WTC11 (cell line): ENCODE measurements around the gene WSB1. TPM values are rescaled to one million over a fixed set of nuclear protein-coding genes. Genes with fewer than 3 reads are reported as not detected.

Source experiments
- ATAC-seq: fragments of 200-7000 bp; cut with Tn5 transposase; 2 replicates; pipeline ENCODE4 v1.10.0; 2021; ENCODE audit warnings: mild to moderate bottlenecking, moderate library complexity
- CTCF ChIA-PET: fragments of 300-600 bp; sonication (Branson Sonifier 250); formaldehyde crosslinking; loops from one replicate; lab custom pipeline; 2021; ENCODE audit warnings: antibody characterized with exemption; lab: Charles Lee
- POLR2A ChIA-PET: fragments of 350-600 bp; sonication (Branson Sonifier 250); formaldehyde crosslinking; loops from one replicate; lab custom pipeline; 2021; ENCODE audit warnings: antibody characterized with exemption; lab: Charles Lee
- DNase-seq: peaks from one replicate; pipeline ENCODE4 v3.0.0; 2021; ENCODE audit warnings: low spot score
- H3K27ac Mint-ChIP-seq: 2 replicates; pipeline ENCODE4 v1.8.0; 2021; ENCODE audit warnings: mixed read lengths
- H3K27me3 Mint-ChIP-seq: 2 replicates; pipeline ENCODE4 v1.8.0; 2021; ENCODE audit warnings: low read depth, mild to moderate bottlenecking, moderate library complexity, mixed read lengths
- H3K36me3 Mint-ChIP-seq: 2 replicates; pipeline ENCODE4 v1.8.0; 2021; ENCODE audit warnings: mixed read lengths
- H3K4me1 Mint-ChIP-seq: 2 replicates; pipeline ENCODE4 v1.8.0; 2022; ENCODE audit warnings: mixed read lengths
- H3K4me3 Mint-ChIP-seq: 2 replicates; pipeline ENCODE4 v1.8.0; 2021; ENCODE audit warnings: mild to moderate bottlenecking, moderate library complexity, mixed read lengths
- H3K9me3 Mint-ChIP-seq: 2 replicates; pipeline ENCODE4 v1.8.0; 2021; ENCODE audit warnings: mixed read lengths
- ATF1 ChIP-seq: sonication (generic); formaldehyde crosslinking; IDR thresholded peaks from 2 replicates; pipeline ENCODE4 v1.8.1; 2023; ENCODE audit warnings: mild to moderate bottlenecking, moderate library complexity, missing genetic modification reagents
- CREB1 ChIP-seq: sonication (generic); formaldehyde crosslinking; IDR thresholded peaks from 2 replicates; pipeline ENCODE4 v1.8.0; 2023; ENCODE audit warnings: mild to moderate bottlenecking, missing genetic modification reagents
- EMX1 ChIP-seq: fragments of 250-450 bp; sonication (Bioruptor Pico); IDR thresholded peaks from 2 replicates; pipeline ENCODE4 v1.8.0; 2021; ENCODE audit warnings: mild to moderate bottlenecking
- FOXK1 ChIP-seq: sonication (generic); formaldehyde crosslinking; IDR thresholded peaks from 2 replicates; pipeline ENCODE4 v1.8.0; 2022; ENCODE audit warnings: mild to moderate bottlenecking, moderate library complexity, missing genetic modification reagents
- IRF2 ChIP-seq: sonication (generic); formaldehyde crosslinking; IDR thresholded peaks from 2 replicates; pipeline ENCODE4 v1.8.0; 2022; ENCODE audit warnings: low read depth, missing genetic modification reagents, borderline replicate concordance
- JUN ChIP-seq: sonication (generic); formaldehyde crosslinking; IDR thresholded peaks from 2 replicates; pipeline ENCODE4 v1.8.0; 2023; ENCODE audit warnings: mild to moderate bottlenecking, missing genetic modification reagents
- TEAD4 ChIP-seq: sonication (generic); formaldehyde crosslinking; IDR thresholded peaks from 2 replicates; pipeline ENCODE4 v1.8.0; 2022; ENCODE audit warnings: mild to moderate bottlenecking, missing genetic modification reagents
- TP53 ChIP-seq: sonication (generic); formaldehyde crosslinking; IDR thresholded peaks from 2 replicates; pipeline ENCODE4 v1.8.1; 2023; ENCODE audit warnings: mild to moderate bottlenecking, missing genetic modification reagents
- ZNF219 ChIP-seq: sonication (generic); formaldehyde crosslinking; IDR thresholded peaks from 2 replicates; pipeline ENCODE4 v1.8.0; 2023; ENCODE audit warnings: missing genetic modification reagents, mild to moderate bottlenecking, borderline replicate concordance
- total RNA-seq: library from RNA; stranded (reverse); gene quantifications from 3 replicates; pipeline ENCODE4 v1.2.3, GENCODE V29; 2021
- TF ChIP-seq, protein P1 (sequence below): sonication (generic); formaldehyde crosslinking; IDR thresholded peaks from 2 replicates; pipeline ENCODE4 v1.8.0; 2022; ENCODE audit warnings: mild to moderate bottlenecking, missing genetic modification reagents
- TF ChIP-seq, protein P2 (sequence below): fragments of 250-450 bp; sonication (Bioruptor Pico); IDR thresholded peaks from 2 replicates; pipeline ENCODE4 v1.9.0; 2021; ENCODE audit warnings: mild to moderate bottlenecking, borderline replicate concordance
- TF ChIP-seq, protein P3 (sequence below): sonication (generic); formaldehyde crosslinking; IDR thresholded peaks from 2 replicates; pipeline ENCODE4 v1.8.0; 2023; ENCODE audit warnings: mild to moderate bottlenecking, missing genetic modification reagents
- TF ChIP-seq, protein P4 (sequence below): sonication (generic); formaldehyde crosslinking; IDR thresholded peaks from 2 replicates; pipeline ENCODE4 v1.8.1; 2023; ENCODE audit warnings: mild to moderate bottlenecking, missing genetic modification reagents
- TF ChIP-seq, protein P5 (sequence below): sonication (generic); formaldehyde crosslinking; IDR thresholded peaks from 2 replicates; pipeline ENCODE4 v1.8.0; 2022; ENCODE audit warnings: mild to moderate bottlenecking, missing genetic modification reagents
- TF ChIP-seq, protein P6 (sequence below): sonication (generic); formaldehyde crosslinking; IDR thresholded peaks from 2 replicates; pipeline ENCODE4 v1.8.0; 2022; ENCODE audit warnings: mild to moderate bottlenecking, missing genetic modification reagents

WSB1 gene
- total RNA-seq, 1 experiment from 2014 or later: 167 TPM

DNA sequence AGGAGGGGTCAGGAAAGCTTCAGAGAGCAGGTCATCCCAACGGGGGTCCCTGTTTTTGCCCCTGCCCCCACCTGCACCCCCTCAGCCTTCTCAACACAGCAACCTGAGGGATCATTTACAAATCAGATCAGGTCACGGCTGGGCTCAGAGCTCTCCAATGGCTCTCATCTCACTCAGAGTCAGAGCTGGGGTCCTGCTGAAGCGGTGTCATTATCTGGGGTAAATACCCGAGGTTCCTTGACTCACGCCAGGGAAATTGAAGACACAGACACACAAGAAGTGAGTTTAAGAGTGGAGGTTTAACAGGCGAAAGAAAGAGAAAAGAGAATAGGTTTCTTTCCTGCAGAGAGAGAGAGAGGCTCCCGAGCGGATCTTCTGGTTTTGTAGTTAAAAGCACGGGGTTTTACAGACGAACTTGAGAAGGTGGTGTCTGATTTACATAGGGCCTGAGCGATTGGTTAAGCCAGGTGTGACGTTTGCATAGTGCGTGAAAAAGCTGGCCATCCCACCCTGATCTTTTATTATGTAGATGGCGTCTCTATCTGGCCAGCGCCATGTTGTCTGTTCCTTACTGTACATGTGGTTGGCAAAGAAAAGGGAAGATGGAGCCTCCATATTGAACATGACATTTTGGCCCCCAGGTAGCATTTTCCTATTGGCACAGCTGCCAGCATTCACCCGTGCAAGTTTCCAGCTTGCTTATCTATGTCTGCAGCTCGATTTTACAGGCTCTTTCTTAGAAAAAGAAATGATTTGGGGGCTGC is 51.4 kb downstream of the WSB1 start:
- ATAC-seq: peak; percentile 67
- peak overlapping the region; percentile 100 for H3K27ac Mint-ChIP-seq
- H3K9me3 Mint-ChIP-seq: no peaks in the 10 kb centered on the region
- DNase-seq: peak; percentile 72
- TF ChIP-seq IRF2 (CRISPR knock-in tag) (no peak), EMX1 (0 out of 2 replicates have a peak, but pooled peaks have one; percentile 38), JUN (CRISPR knock-in tag) (no peak)
- TF ChIP-seq, protein P1, sequence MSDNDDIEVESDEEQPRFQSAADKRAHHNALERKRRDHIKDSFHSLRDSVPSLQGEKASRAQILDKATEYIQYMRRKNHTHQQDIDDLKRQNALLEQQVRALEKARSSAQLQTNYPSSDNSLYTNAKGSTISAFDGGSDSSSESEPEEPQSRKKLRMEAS (CRISPR knock-in tag): peak; percentile 65
- TF ChIP-seq, protein P2, sequence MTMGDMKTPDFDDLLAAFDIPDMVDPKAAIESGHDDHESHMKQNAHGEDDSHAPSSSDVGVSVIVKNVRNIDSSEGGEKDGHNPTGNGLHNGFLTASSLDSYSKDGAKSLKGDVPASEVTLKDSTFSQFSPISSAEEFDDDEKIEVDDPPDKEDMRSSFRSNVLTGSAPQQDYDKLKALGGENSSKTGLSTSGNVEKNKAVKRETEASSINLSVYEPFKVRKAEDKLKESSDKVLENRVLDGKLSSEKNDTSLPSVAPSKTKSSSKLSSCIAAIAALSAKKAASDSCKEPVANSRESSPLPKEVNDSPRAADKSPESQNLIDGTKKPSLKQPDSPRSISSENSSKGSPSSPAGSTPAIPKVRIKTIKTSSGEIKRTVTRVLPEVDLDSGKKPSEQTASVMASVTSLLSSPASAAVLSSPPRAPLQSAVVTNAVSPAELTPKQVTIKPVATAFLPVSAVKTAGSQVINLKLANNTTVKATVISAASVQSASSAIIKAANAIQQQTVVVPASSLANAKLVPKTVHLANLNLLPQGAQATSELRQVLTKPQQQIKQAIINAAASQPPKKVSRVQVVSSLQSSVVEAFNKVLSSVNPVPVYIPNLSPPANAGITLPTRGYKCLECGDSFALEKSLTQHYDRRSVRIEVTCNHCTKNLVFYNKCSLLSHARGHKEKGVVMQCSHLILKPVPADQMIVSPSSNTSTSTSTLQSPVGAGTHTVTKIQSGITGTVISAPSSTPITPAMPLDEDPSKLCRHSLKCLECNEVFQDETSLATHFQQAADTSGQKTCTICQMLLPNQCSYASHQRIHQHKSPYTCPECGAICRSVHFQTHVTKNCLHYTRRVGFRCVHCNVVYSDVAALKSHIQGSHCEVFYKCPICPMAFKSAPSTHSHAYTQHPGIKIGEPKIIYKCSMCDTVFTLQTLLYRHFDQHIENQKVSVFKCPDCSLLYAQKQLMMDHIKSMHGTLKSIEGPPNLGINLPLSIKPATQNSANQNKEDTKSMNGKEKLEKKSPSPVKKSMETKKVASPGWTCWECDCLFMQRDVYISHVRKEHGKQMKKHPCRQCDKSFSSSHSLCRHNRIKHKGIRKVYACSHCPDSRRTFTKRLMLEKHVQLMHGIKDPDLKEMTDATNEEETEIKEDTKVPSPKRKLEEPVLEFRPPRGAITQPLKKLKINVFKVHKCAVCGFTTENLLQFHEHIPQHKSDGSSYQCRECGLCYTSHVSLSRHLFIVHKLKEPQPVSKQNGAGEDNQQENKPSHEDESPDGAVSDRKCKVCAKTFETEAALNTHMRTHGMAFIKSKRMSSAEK (CRISPR knock-in tag): peak; percentile 50; the same call in 1 of the 2 replicates
- no peaks in the 10 kb centered on the region for H3K36me3 Mint-ChIP-seq
- peaks cover 53% of the 10 kb centered on the region for H3K4me1 Mint-ChIP-seq
- POLR2A ChIA-PET: interaction anchor here (0.5 to 2.7 kb wide), 6 partner anchors 10 to 68 kb away, joined by 3 to 18 read pairs (median 10); partner anchors contain the start of gene WSB1
- H3K4me3 Mint-ChIP-seq: peak overlapping the region; percentile 85
- H3K27me3 Mint-ChIP-seq: no peaks in the 10 kb centered on the region
- CTCF ChIA-PET: interaction anchor here (0.6 to 2.7 kb wide), 11 partner anchors 9 to 309 kb away, joined by 3 to 27 read pairs (median 5); partner anchors contain the start of gene KSR1

DNA sequence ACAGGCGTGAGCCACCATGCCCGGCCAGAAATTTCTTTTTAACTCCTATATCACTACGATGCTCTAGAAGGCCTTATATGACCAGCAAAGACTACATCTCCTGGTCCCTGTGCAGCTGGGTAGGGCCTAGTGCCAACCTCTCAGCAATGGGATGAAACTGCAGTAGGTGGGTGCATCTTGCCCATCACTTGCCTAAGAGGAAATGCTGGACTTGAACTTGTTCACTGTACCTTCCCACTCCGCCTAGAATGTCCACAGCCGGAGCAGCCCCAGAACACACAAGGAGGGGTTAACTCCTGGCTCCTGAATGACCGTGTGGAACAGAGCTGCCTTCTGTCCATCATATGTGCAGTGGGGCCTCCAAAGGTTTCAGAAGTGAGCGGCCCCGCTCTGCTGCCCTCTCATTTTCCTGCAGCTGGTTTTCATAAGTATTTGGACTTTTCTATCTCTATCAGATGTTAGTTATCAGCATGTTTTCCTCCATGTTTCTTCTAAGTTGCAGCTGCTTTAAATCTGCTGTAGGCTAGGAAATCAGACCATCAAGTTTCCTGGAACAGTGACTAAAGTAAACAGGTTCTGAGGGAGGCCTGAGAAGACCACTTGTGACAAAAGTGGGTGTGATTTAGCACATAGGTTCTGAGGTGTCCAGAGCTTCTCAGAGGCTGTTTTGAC is 52.5 kb downstream of the WSB1 start:
- POLR2A ChIA-PET: interaction anchor here (2.6 to 2.7 kb wide), 2 partner anchors 13 to 52 kb away, joined by 17 to 18 read pairs; partner anchors contain the start of gene WSB1
- Mint-ChIP-seq H3K4me3 (no peak overlapping the region), H3K27ac (peak overlapping the region; percentile 82), H3K36me3 (peaks cover under 1% of the 10 kb centered on the region; the same call in 1 of the 2 replicates), H3K4me1 (peaks cover 44% of the 10 kb centered on the region), H3K27me3 (no peaks in the 10 kb centered on the region), H3K9me3 (no peaks in the 10 kb centered on the region)
- DNase-seq: no peak
- no peak for ATAC-seq
- TF ChIP-seq CREB1 (CRISPR knock-in tag) (no peak), TEAD4 (no peak), ZNF219 (CRISPR knock-in tag) (no peak), JUN (CRISPR knock-in tag) (no peak), ATF1 (no peak), FOXK1 (CRISPR knock-in tag) (no peak), TP53 (no peak)
- TF ChIP-seq, protein P3, sequence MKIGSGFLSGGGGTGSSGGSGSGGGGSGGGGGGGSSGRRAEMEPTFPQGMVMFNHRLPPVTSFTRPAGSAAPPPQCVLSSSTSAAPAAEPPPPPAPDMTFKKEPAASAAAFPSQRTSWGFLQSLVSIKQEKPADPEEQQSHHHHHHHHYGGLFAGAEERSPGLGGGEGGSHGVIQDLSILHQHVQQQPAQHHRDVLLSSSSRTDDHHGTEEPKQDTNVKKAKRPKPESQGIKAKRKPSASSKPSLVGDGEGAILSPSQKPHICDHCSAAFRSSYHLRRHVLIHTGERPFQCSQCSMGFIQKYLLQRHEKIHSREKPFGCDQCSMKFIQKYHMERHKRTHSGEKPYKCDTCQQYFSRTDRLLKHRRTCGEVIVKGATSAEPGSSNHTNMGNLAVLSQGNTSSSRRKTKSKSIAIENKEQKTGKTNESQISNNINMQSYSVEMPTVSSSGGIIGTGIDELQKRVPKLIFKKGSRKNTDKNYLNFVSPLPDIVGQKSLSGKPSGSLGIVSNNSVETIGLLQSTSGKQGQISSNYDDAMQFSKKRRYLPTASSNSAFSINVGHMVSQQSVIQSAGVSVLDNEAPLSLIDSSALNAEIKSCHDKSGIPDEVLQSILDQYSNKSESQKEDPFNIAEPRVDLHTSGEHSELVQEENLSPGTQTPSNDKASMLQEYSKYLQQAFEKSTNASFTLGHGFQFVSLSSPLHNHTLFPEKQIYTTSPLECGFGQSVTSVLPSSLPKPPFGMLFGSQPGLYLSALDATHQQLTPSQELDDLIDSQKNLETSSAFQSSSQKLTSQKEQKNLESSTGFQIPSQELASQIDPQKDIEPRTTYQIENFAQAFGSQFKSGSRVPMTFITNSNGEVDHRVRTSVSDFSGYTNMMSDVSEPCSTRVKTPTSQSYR (CRISPR knock-in tag): no peak
- TF ChIP-seq, protein P4, sequence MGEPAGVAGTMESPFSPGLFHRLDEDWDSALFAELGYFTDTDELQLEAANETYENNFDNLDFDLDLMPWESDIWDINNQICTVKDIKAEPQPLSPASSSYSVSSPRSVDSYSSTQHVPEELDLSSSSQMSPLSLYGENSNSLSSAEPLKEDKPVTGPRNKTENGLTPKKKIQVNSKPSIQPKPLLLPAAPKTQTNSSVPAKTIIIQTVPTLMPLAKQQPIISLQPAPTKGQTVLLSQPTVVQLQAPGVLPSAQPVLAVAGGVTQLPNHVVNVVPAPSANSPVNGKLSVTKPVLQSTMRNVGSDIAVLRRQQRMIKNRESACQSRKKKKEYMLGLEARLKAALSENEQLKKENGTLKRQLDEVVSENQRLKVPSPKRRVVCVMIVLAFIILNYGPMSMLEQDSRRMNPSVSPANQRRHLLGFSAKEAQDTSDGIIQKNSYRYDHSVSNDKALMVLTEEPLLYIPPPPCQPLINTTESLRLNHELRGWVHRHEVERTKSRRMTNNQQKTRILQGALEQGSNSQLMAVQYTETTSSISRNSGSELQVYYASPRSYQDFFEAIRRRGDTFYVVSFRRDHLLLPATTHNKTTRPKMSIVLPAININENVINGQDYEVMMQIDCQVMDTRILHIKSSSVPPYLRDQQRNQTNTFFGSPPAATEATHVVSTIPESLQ: no peak
- TF ChIP-seq, protein P5, sequence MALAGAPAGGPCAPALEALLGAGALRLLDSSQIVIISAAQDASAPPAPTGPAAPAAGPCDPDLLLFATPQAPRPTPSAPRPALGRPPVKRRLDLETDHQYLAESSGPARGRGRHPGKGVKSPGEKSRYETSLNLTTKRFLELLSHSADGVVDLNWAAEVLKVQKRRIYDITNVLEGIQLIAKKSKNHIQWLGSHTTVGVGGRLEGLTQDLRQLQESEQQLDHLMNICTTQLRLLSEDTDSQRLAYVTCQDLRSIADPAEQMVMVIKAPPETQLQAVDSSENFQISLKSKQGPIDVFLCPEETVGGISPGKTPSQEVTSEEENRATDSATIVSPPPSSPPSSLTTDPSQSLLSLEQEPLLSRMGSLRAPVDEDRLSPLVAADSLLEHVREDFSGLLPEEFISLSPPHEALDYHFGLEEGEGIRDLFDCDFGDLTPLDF (CRISPR knock-in tag): no peak
- TF ChIP-seq, protein P6, sequence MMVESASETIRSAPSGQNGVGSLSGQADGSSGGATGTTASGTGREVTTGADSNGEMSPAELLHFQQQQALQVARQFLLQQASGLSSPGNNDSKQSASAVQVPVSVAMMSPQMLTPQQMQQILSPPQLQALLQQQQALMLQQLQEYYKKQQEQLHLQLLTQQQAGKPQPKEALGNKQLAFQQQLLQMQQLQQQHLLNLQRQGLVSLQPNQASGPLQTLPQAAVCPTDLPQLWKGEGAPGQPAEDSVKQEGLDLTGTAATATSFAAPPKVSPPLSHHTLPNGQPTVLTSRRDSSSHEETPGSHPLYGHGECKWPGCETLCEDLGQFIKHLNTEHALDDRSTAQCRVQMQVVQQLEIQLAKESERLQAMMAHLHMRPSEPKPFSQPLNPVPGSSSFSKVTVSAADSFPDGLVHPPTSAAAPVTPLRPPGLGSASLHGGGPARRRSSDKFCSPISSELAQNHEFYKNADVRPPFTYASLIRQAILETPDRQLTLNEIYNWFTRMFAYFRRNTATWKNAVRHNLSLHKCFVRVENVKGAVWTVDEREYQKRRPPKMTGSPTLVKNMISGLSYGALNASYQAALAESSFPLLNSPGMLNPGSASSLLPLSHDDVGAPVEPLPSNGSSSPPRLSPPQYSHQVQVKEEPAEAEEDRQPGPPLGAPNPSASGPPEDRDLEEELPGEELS (CRISPR knock-in tag): no peak
- CTCF ChIA-PET: interaction anchor here (0.6 to 2.2 kb wide), 4 partner anchors 101 to 257 kb away, joined by 3 to 7 read pairs (median 4); no protein-coding TSS in a partner anchor
